NCI-H1930 (cell line): Measurements from ENCODE around the gene GRK5.

Experiments
- DNase-seq, 2 experiments: peaks; one replicate each; lab custom pipeline; 2025; lab: John Stamatoyannopoulos, UW

The GRK5 gene

GRCh38 chr10:119301397-119301796, 94.0 kb downstream of the GRK5 start:
- no peak for DNase-seq

GRCh38 chr10:119302172-119302571, 94.8 kb downstream of the GRK5 start:
- DNase-seq = no peak

- DNase-seq = no peak
Observed at GRCh38 chr10:119302591-119303253, 95.4 kb downstream of the GRK5 start.

GRCh38 chr10:119303886-119304285, 96.5 kb downstream of the GRK5 start:
- DNase-seq = no peak

- DNase-seq = no peak
Observed at GRCh38 chr10:119304541-119304940, 97.2 kb downstream of the GRK5 start.

- DNase-seq = no peak
Observed at GRCh38 chr10:119305860-119306513, 98.6 kb downstream of the GRK5 start.

GRCh38 chr10:119306514-119306951, 99.2 kb downstream of the GRK5 start:
- DNase-seq = no peak

GRCh38 chr10:119306986-119307392, 99.6 kb downstream of the GRK5 start:
- no peak for DNase-seq

GRCh38 chr10:119308089-119308488, 100.7 kb downstream of the GRK5 start:
- DNase-seq = no peak

GRCh38 chr10:119308551-119309422, 101.4 kb downstream of the GRK5 start:
- no peak for DNase-seq

GRCh38 chr10:119309423-119309770, 102.0 kb downstream of the GRK5 start:
- no peak for DNase-seq

- no peak for DNase-seq
Observed at GRCh38 chr10:119310806-119311205, 103.4 kb downstream of the GRK5 start.

GRCh38 chr10:119312241-119312640, 104.9 kb downstream of the GRK5 start:
- no peak for DNase-seq

GRCh38 chr10:119313024-119313423, 105.7 kb downstream of the GRK5 start:
- DNase-seq = no peak

GRCh38 chr10:119313644-119314043, 106.3 kb downstream of the GRK5 start:
- DNase-seq = no peak

- no peak for DNase-seq
Observed at GRCh38 chr10:119314061-119314460, 106.7 kb downstream of the GRK5 start.

GRCh38 chr10:119314486-119314885, 107.1 kb downstream of the GRK5 start:
- DNase-seq = no peak

- DNase-seq = no peak
Observed at GRCh38 chr10:119315128-119316001, 108.0 kb downstream of the GRK5 start.

GRCh38 chr10:119316002-119316358, 108.6 kb downstream of the GRK5 start:
- no peak for DNase-seq

- DNase-seq = no peak
Observed at GRCh38 chr10:119316729-119317097, 109.3 kb downstream of the GRK5 start.

GRCh38 chr10:119318411-119319160, 111.2 kb downstream of the GRK5 start:
- no peak for DNase-seq
